Smooth muscle cell of the umbilical artery (primary cell): ENCODE measurements around the gene DIPK1A. TPM values are rescaled to one million over a fixed set of nuclear protein-coding genes. Genes with fewer than 3 reads are reported as not detected.

Experiments
- total RNA-seq: library from RNA; depleted of rRNA; stranded (reverse); fragments of >200 nt; gene quantifications from 2 replicates; pipeline ENCODE4 v1.2.3, GENCODE V29; 2014

DIPK1A gene
- 12.5 and 13.1 TPM in 2 replicates for total RNA-seq

DNA sequence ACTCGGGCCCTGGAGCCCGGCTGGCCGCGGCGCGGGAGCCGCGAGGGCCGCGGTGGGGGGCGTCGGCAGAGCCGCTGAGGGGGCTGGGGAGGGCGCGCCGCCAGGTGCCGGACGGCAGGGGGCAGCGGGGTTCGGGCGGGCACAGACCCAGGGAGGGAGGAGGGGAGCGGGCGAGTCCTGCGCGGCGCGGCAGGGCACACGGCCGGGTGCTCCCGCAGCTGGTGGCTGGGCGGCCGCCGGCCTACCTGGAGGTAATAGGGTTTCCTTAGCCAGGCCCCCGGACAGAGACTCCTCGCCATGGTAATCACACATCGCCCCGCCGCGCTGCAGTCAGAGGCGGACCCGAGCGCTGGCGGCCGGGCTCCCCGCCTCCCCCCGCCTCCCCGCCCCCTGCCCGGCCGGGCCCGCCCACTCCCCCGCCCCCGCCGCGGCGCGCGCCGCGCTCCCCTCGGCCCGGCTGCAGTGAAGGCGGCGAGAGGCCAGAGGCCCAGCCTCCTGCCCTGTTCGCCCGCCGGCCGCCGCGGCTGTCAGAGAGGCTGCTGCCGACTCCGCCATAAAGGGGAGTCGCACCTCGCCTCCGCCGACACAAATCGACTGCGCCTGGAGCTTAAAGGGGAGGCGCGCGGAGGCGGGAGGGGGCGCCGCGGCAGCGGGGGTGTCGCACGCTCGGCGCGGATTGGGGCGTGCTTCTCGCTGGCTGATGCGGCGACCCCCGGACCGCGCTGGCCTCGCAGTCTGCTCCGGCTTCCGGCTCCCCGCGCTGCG, at the start of gene DIPK1A:
Gene DIPK1A, minus strand, starts transcription at position 332 of the 765 bp plus-strand sequence. Its CDS starts 33 bp downstream, at position 299.

DNA sequence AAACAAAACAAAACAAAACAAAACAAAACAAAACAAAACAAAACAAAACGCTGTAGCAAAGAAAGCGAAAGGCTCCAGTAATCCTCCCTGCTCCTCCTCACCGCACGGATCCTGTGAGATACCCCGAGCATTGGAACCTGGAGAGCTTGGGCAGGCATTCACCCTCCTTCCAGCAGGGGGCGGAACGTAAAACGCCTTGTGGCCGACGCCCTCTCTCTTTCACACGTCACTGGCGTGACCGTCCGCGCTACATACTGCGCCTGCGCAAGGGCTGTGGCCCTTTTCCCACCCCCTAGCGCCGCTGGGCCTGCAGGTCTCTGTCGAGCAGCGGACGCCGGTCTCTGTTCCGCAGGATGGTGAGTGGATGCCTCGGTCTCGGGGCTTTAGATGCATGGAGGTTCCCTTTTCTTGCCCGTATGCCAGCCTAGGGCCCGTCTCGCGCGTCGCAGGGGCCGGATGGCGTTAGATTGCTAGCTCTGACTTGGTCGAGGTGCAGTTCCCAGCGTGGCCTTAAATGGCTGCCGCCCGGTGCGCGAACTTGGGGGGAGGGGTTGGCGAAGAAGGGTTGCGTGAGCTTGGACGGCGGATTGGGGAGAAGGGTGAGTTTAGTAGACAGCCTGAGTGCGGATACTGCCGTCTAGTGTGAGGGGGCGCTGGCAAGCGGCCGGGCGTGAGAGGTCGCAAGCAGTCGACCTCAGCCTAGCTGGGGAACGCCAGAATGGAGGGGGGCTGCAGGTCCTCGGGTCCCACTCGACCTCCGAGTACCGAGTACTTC, 129.3 kb downstream of the DIPK1A start, which contains the start of gene RPL5:
Gene RPL5, plus strand, starts transcription at position 279 of the 775 bp plus-strand sequence. Its CDS starts 75 bp downstream, at position 354.

Other genes starting within 250 kb of the DIPK1A start
- gene EVI5, start 176.4 kb downstream of the DIPK1A start, total RNA-seq, result 58.5 and 93.0 TPM in 2 replicates
- gene RPL5, start 129.4 kb downstream of the DIPK1A start, total RNA-seq, result 1,003 and 1,341 TPM in 2 replicates
- 21.4 and 22.4 TPM in 2 replicates for gene MTF2, start 117.8 kb upstream of the DIPK1A start, total RNA-seq
- 72.5 and 111 TPM in 2 replicates for gene TMED5, start 219.0 kb upstream of the DIPK1A start, total RNA-seq
- gene CCDC18, start 219.3 kb upstream of the DIPK1A start, total RNA-seq, result 3.6 and 8.9 TPM in 2 replicates